Smooth muscle cell (in vitro differentiated cells): ENCODE data around the gene NAIF1. TPM values are rescaled to one million over a fixed set of nuclear protein-coding genes. Genes with fewer than 3 reads are reported as not detected.

ENCODE experiments used
- DNase-seq: peaks from one replicate; lab custom pipeline; 2025; ENCODE audit not compliant: unreplicated experiment; lab: John Stamatoyannopoulos, UW
- H2AFZ ChIP-seq: fragments of 200-600 bp; sonication (generic); 2 replicates; pipeline ENCODE4 v1.6.0; 2016; ENCODE audit warnings: antibody characterized with exemption, low read depth, mild to moderate bottlenecking
- H3F3A ChIP-seq: fragments of 200-600 bp; sonication (generic); 2 replicates; pipeline ENCODE4 v1.6.0; 2017; ENCODE audit warnings: antibody characterized with exemption, low read depth
- H3K27ac ChIP-seq: fragments of 200-600 bp; sonication (generic); 2 replicates; pipeline ENCODE4 v1.5.1; 2016; ENCODE audit warnings: low read depth, mild to moderate bottlenecking
- H3K27me3 ChIP-seq: fragments of 200-600 bp; sonication (generic); 2 replicates; pipeline ENCODE4 v1.6.1; 2016; ENCODE audit warnings: low read depth, mild to moderate bottlenecking
- H3K36me3 ChIP-seq: fragments of 200-600 bp; sonication (generic); 2 replicates; pipeline ENCODE4 v1.5.1; 2016; ENCODE audit warnings: low read depth
- H3K4me1 ChIP-seq: fragments of 200-600 bp; sonication (generic); 2 replicates; pipeline ENCODE4 v1.5.1; 2016; ENCODE audit warnings: low read depth
- H3K4me2 ChIP-seq: fragments of 200-600 bp; sonication (generic); 2 replicates; pipeline ENCODE4 v1.6.0; 2016; ENCODE audit warnings: mild to moderate bottlenecking
- H3K4me3 ChIP-seq: fragments of 200-600 bp; sonication (generic); 2 replicates; pipeline ENCODE4 v1.5.1; 2016; ENCODE audit warnings: mild to moderate bottlenecking
- H3K79me2 ChIP-seq: fragments of 200-600 bp; sonication (generic); 2 replicates; pipeline ENCODE4 v1.6.0; 2016; ENCODE audit warnings: low read depth, mild to moderate bottlenecking
- H3K9ac ChIP-seq: fragments of 200-600 bp; sonication (generic); 2 replicates; pipeline ENCODE4 v1.6.0; 2016; ENCODE audit warnings: low read depth
- H3K9me3 ChIP-seq: fragments of 200-600 bp; sonication (generic); replicated peaks from 2 replicates; pipeline ENCODE4 v1.5.1; 2016; ENCODE audit warnings: low read depth
- H4K20me1 ChIP-seq: fragments of 200-600 bp; sonication (generic); 2 replicates; pipeline ENCODE4 v1.6.0; 2016; ENCODE audit warnings: low read depth
- CTCF ChIP-seq: fragments of 200-600 bp; sonication (generic); IDR thresholded peaks from 2 replicates; pipeline ENCODE4 v1.5.1; 2017; ENCODE audit warnings: borderline replicate concordance, mild to moderate bottlenecking, antibody characterized with exemption; ENCODE audit not compliant: insufficient read depth, poor library complexity, severe bottlenecking
- WGBS: methylation state at CpG from one replicate; pipeline ENCODE4 v1.1.7; 2016; ENCODE audit warnings: low lambda C conversion rate; 5-methylcytosine and 5-hydroxymethylcytosine counted together
- polyA plus RNA-seq: library from polyadenylated mRNA; unstranded; fragments of >200 nt; fragmentation: Nextera tagmentation; extraction: Ambion mirVana; gene quantifications from 2 replicates; pipeline ENCODE4 v1.2.1, GENCODE V29; 2016
- total RNA-seq: library from RNA; depleted of rRNA; stranded (reverse); fragments of >200 nt; gene quantifications from 2 replicates; pipeline ENCODE4 v1.2.3, GENCODE V29; 2014

The NAIF1 gene, protein sequence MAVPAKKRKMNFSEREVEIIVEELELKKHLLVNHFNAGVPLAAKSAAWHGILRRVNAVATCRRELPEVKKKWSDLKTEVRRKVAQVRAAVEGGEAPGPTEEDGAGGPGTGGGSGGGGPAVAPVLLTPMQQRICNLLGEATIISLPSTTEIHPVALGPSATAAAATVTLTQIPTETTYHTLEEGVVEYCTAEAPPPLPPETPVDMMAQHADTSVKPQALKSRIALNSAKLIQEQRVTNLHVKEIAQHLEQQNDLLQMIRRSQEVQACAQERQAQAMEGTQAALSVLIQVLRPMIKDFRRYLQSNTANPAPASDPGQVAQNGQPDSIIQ
- total RNA-seq (3.8 and 5.2 TPM in 2 replicates), polyA plus RNA-seq (6.7 and 8.9 TPM in 2 replicates)

DNA sequence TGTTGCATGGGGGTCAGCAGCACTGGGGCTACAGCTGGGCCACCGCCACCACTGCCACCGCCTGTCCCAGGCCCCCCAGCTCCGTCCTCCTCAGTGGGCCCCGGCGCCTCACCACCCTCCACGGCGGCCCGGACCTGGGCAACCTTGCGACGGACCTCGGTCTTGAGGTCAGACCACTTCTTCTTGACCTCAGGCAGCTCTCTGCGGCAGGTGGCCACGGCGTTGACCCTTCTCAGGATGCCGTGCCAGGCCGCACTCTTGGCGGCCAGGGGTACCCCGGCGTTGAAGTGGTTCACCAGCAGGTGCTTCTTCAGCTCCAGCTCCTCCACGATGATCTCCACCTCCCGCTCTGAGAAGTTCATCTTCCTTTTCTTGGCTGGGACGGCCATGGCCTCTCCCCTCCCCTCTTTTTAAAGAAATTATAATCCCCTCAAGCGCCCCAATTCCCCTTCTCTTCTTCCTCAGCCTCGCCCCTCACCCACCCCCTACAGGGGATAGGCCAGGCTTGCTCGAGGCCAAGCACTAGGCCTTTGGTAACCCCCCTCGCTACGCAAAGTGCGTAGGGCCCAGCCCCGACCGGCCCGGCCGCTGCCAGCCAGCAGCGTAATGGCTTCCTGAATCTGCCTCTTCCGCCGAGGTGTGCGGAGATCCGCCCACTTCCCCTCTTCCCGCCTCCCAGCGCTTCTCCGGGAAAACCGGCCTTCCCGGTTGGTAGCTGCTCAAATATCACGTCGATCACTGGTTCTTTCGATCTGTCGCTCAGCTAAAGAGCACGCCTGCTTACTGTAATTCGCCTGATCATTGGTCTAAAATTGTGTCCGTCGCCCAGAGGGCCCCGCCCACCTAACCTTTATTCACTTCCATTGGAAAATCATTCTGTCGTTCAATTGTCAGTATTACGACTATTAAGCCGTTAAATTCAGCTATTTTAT lies at the start of gene NAIF1:
NAIF1 (minus strand) TSS at position 608 of the 932 bp plus-strand sequence; CDS start at position 389, 219 bp downstream.
- H3K4me1 ChIP-seq, result peaks cover 22% of the 10 kb centered on the region
- H3F3A ChIP-seq, result no peaks in the 10 kb centered on the region
- H3K27ac ChIP-seq, result peak within 1 kb of the TSS; percentile 97
- H3K4me3 ChIP-seq, result peak within 1 kb of the TSS; percentile 80
- H4K20me1 ChIP-seq, result peaks cover 10% of the 10 kb centered on the region
- peak within 1 kb of the TSS; percentile 83 for H2AFZ ChIP-seq
- peaks cover 39% of the 10 kb centered on the region for H3K79me2 ChIP-seq
- peak within 1 kb of the TSS; percentile 95 for H3K4me2 ChIP-seq
- H3K9ac ChIP-seq, result peak within 1 kb of the TSS; percentile 97
- H3K9me3 ChIP-seq, result no peaks in the 10 kb centered on the region
- no peak for TF ChIP-seq CTCF
- H3K36me3 ChIP-seq, result no peaks in the 10 kb centered on the region
- 40% methylated on average over 54 of the region's 54 CpGs for WGBS
- peak; percentile 82 for DNase-seq
- no peaks in the 10 kb centered on the region for H3K27me3 ChIP-seq

- no peaks in the 10 kb centered on the region for H3F3A ChIP-seq
- no peak for TF ChIP-seq CTCF
- H3K36me3 ChIP-seq, result no peaks in the 10 kb centered on the region
- DNase-seq, result no peak
- no peaks in the 10 kb centered on the region for H3K79me2 ChIP-seq
- H3K4me3 ChIP-seq, result no peak overlapping the region
- no peak overlapping the region for H3K9ac ChIP-seq
- no peaks in the 10 kb centered on the region for H3K9me3 ChIP-seq
- H4K20me1 ChIP-seq, result no peaks in the 10 kb centered on the region
- no peaks in the 10 kb centered on the region for H3K4me1 ChIP-seq
- 90% methylated on average over 16 of the region's 16 CpGs for WGBS
- H3K27me3 ChIP-seq, result no peaks in the 10 kb centered on the region
- no peak overlapping the region for H3K4me2 ChIP-seq
- H2AFZ ChIP-seq, result no peak overlapping the region
- no peak overlapping the region for H3K27ac ChIP-seq
Observed at GRCh38 chr9:128116104-128117083, 49.3 kb upstream of the NAIF1 start.

GRCh38 chr9:128115187-128116103 lies 48.3 kb upstream of the NAIF1 start:
- DNase-seq, result no peak
- Histone ChIP-seq H3K4me1 (no peaks in the 10 kb centered on the region), H3K9ac (no peak overlapping the region), H4K20me1 (no peaks in the 10 kb centered on the region), H3K27me3 (no peaks in the 10 kb centered on the region), H3K79me2 (no peaks in the 10 kb centered on the region), H3K4me3 (no peak overlapping the region), H3K36me3 (no peaks in the 10 kb centered on the region), H3K27ac (no peak overlapping the region), H3K4me2 (no peak overlapping the region), H3F3A (no peaks in the 10 kb centered on the region), H3K9me3 (no peaks in the 10 kb centered on the region), H2AFZ (no peak overlapping the region)
- no peak for TF ChIP-seq CTCF
- WGBS, result 96% methylated on average over 25 of the region's 26 CpGs
